Right atrium auricular region (tissue), 2 donors: ENCODE results near the gene RPLP1. TPM values are rescaled to one million over a fixed set of nuclear protein-coding genes. Genes with fewer than 3 reads are reported as not detected.

Source experiments
- DNase-seq: peaks from one replicate; pipeline ENCODE4 v3.0.0-alpha.2; 2019; ENCODE audit warnings: low spot score
- H3K27ac ChIP-seq, 2 donors: fragments of 200-600 bp; sonication (generic); 1 replicate in 1 of 2; 2 replicates in 1 of 2; pipeline ENCODE4 v1.5.1; 2016 to 2019
- H3K27me3 ChIP-seq, 2 donors: fragments of 200-600 bp; sonication (generic); one replicate each; pipeline versions ENCODE4 v1.5.1 to v1.6.0; 2017 to 2019
- H3K36me3 ChIP-seq: fragments of 200-600 bp; sonication (generic); one replicate; pipeline ENCODE4 v1.5.1; 2016
- H3K4me1 ChIP-seq, 2 donors: fragments of 200-600 bp; sonication (generic); one replicate each; pipeline versions ENCODE4 v1.5.1 to v1.6.0; 2017 to 2019
- H3K4me3 ChIP-seq, 2 donors: fragments of 200-600 bp; sonication (generic); 1 replicate in 1 of 2; 2 replicates in 1 of 2; pipeline ENCODE4 v1.5.1; 2017 to 2019; ENCODE audit warnings: mild to moderate bottlenecking in 1 of 2, moderate library complexity in 1 of 2
- H3K9me3 ChIP-seq, 2 donors: fragments of 200-600 bp; sonication (generic); one replicate each; pipeline ENCODE4 v1.5.1; 2019
- CTCF ChIP-seq, 2 donors: fragments of 200-600 bp; sonication (generic); IDR thresholded peaks; one replicate each; pipeline ENCODE4 v1.5.1; 2019; ENCODE audit warnings: antibody characterized with exemption in 2 of 2
- total RNA-seq, 2 donors: library from RNA; depleted of rRNA; stranded (reverse); fragments of >200 nt; gene quantifications; one replicate each; pipeline ENCODE4 v1.1.0, GENCODE V29; 2016

The RPLP1 gene
- total RNA-seq, 2 donors from 2014 or later, result 560 to 705 TPM

GRCh38 chr15:69454953-69455352, 2.3 kb downstream of the RPLP1 start:
- DNase-seq, result no peak
- TF ChIP-seq CTCF (IDR thresholded peaks at IDR 0.05), result no peak
- Histone ChIP-seq H3K27ac (no peak overlapping the region), H3K27me3 (no peaks in the 10 kb centered on the region), H3K36me3 (peaks cover 42% of the 10 kb centered on the region), H3K4me3 (no peak overlapping the region), H3K4me1 (peaks cover 0 to 40% of the 10 kb centered on the region in 2 donors), H3K9me3 (no peaks in the 10 kb centered on the region)

- Histone ChIP-seq H3K27me3 (no peaks in the 10 kb centered on the region), H3K4me3 (no peak overlapping the region), H3K4me1 (peaks cover 0 to 48% of the 10 kb centered on the region in 2 donors), H3K36me3 (peaks cover 42% of the 10 kb centered on the region), H3K27ac (peak overlapping the region; percentile 22 to 46), H3K9me3 (no peaks in the 10 kb centered on the region)
- DNase-seq, result no peak
- TF ChIP-seq CTCF (IDR thresholded peaks at IDR 0.05), result no peak
Observed at GRCh38 chr15:69456208-69457166, 3.9 kb downstream of the RPLP1 start.

- H3K4me1 ChIP-seq, result peaks cover 0 to 51% of the 10 kb centered on the region in 2 donors
- no peaks in the 10 kb centered on the region for H3K9me3 ChIP-seq
- no peaks in the 10 kb centered on the region for H3K27me3 ChIP-seq
- H3K4me3 ChIP-seq, result no peak overlapping the region
- DNase-seq, result no peak
- TF ChIP-seq CTCF (IDR thresholded peaks at IDR 0.05), result no peak
- peaks cover 42% of the 10 kb centered on the region for H3K36me3 ChIP-seq
- peak overlapping the region; percentile 22 to 46 for H3K27ac ChIP-seq
Observed at GRCh38 chr15:69457304-69458280, 5.0 kb downstream of the RPLP1 start.

- peaks cover 0 to 48% of the 10 kb centered on the region in 2 donors for H3K4me1 ChIP-seq
- TF ChIP-seq CTCF (IDR thresholded peaks at IDR 0.05), result no peak
- H3K36me3 ChIP-seq, result peaks cover 38% of the 10 kb centered on the region
- no peak overlapping the region for H3K27ac ChIP-seq
- no peak for DNase-seq
- H3K4me3 ChIP-seq, result no peak overlapping the region
- H3K9me3 ChIP-seq, result no peaks in the 10 kb centered on the region
- no peaks in the 10 kb centered on the region for H3K27me3 ChIP-seq
Observed at GRCh38 chr15:69459066-69459465, 6.4 kb downstream of the RPLP1 start.

- peaks cover 25% of the 10 kb centered on the region for H3K36me3 ChIP-seq
- H3K27me3 ChIP-seq, result no peaks in the 10 kb centered on the region
- no peak for DNase-seq
- no peak overlapping the region for H3K27ac ChIP-seq
- no peak for TF ChIP-seq CTCF (IDR thresholded peaks at IDR 0.05)
- H3K9me3 ChIP-seq, result no peaks in the 10 kb centered on the region
- H3K4me1 ChIP-seq, result peaks cover 0 to 34% of the 10 kb centered on the region in 2 donors
- no peak overlapping the region for H3K4me3 ChIP-seq
Observed at GRCh38 chr15:69460481-69460880, 7.9 kb downstream of the RPLP1 start.
